K562 (cell line): ENCODE measurements around the gene TDRKH. TPM values are rescaled to one million over a fixed set of nuclear protein-coding genes. Genes with fewer than 3 reads are reported as not detected.
A peak's percentile ranks its signal among the peaks of the same experiment; 100 is the strongest.

Source experiments
- BCLAF1 ChIP-seq, 2 experiments: fragments of 450-650 bp in 1 of 2; IDR thresholded peaks; 2 replicates each; pipeline ENCODE4 v1.6.1; 2011 to 2017; ENCODE audit warnings: low read depth in 2 of 2, antibody characterized with exemption in 1 of 2, borderline replicate concordance in 1 of 2, low read length in 1 of 2, mild to moderate bottlenecking in 1 of 2, mixed read lengths in 1 of 2; ENCODE audit not compliant: control insufficient read depth in 1 of 2
- BCOR ChIP-seq: fragments of 450-650 bp; IDR thresholded peaks from 2 replicates; pipeline ENCODE4 v1.6.1; 2016
- BRCA1 ChIP-seq, 2 experiments: fragments of 450-650 bp in 1 of 2; sonication (generic) in 1 of 2; formaldehyde crosslinking in 1 of 2; IDR thresholded peaks; 2 replicates each; pipeline versions ENCODE4 v1.5.0 to v1.6.1; 2017 to 2020; ENCODE audit warnings: mild to moderate bottlenecking in 1 of 2, missing genetic modification reagents in 1 of 2
- CBX2 ChIP-seq: fragments of 200-600 bp; sonication (generic); IDR thresholded peaks from one replicate; pipeline ENCODE4 v1.6.1; 2012; ENCODE audit warnings: mild to moderate bottlenecking, low read length, inconsistent platforms; ENCODE audit not compliant: insufficient read depth, poor library complexity, severe bottlenecking
- KDM5B ChIP-seq: fragments of 200-600 bp; sonication (generic); IDR thresholded peaks from 2 replicates; pipeline ENCODE4 v1.6.1; 2012; ENCODE audit warnings: low read depth, mild to moderate bottlenecking, moderate library complexity, low read length, control low read depth, inconsistent platforms; ENCODE audit not compliant: insufficient replicate concordance
- LEF1 ChIP-seq: fragments of 450-650 bp; IDR thresholded peaks from 2 replicates; pipeline ENCODE4 v1.6.1; 2016; ENCODE audit warnings: mild to moderate bottlenecking
- PHF20 ChIP-seq: fragments of 450-650 bp; IDR thresholded peaks from 2 replicates; pipeline ENCODE4 v1.6.1; 2018; ENCODE audit not compliant: partially characterized antibody
- PRPF4 ChIP-seq: fragments of 200-400 bp; formaldehyde crosslinking; IDR thresholded peaks from one replicate; pipeline ENCODE4 v1.6.1; 2017; ENCODE audit warnings: low read length, low read depth, mild to moderate bottlenecking; ENCODE audit not compliant: insufficient read depth, poor library complexity, severe bottlenecking
- YY1 ChIP-seq, 3 experiments: IDR thresholded peaks; 2 replicates each; pipeline ENCODE4 v1.6.1; 2011; ENCODE audit warnings: low read length in 2 of 3, mild to moderate bottlenecking in 2 of 3, moderate library complexity in 2 of 3, borderline replicate concordance in 1 of 3, control low read depth in 1 of 3, low read depth in 1 of 3; ENCODE audit not compliant: insufficient read depth in 3 of 3, insufficient replicate concordance in 2 of 3, control insufficient read depth in 1 of 3, insufficient read length in 1 of 3; ENCODE audit errors: extremely low read depth in 1 of 3
- ZNF551 ChIP-seq: fragments of 250-450 bp; sonication (Bioruptor Pico); IDR thresholded peaks from 2 replicates; pipeline ENCODE4 v1.5.0; 2021; ENCODE audit warnings: mild to moderate bottlenecking, moderate library complexity
- polyA plus RNA-seq, 8 experiments: library from polyadenylated mRNA; depleted of rRNA in 4 of 8; stranded (reverse) in 5 of 8; unstranded in 3 of 8; fragments of >200 nt; fragmentation: Nextera tagmentation in 2 of 8; fragmentation: Illumina TruSeq in 1 of 8; extraction: Ambion mirVana in 2 of 8; extraction: Trizol in 1 of 8; gene quantifications; 2 replicates each; pipeline versions ENCODE4 v1.2.1 to v1.2.3, GENCODE V29; 2011 to 2014; ENCODE audit warnings: inconsistent platforms in 1 of 8, missing spikeins in 1 of 8
- total RNA-seq, 7 experiments: library from RNA; depleted of rRNA in 6 of 7; stranded (reverse); fragments of >200 nt in 6 of 7; fragmentation: Illumina TruSeq in 2 of 7; extraction: Trizol in 2 of 7; gene quantifications; 2 replicates each; pipeline versions ENCODE4 v1.2.1 to v1.2.3, GENCODE V29; 2011 to 2021; ENCODE audit warnings: low replicate concordance in 1 of 7
- TF ChIP-seq, protein P1 (sequence below), 2 experiments: fragments of 450-650 bp in 1 of 2; sonication (generic) in 1 of 2; formaldehyde crosslinking in 1 of 2; IDR thresholded peaks; 2 replicates each; pipeline versions ENCODE4 v1.7.1 to v1.9.0; 2016 to 2022; ENCODE audit warnings: inconsistent platforms in 1 of 2, mild to moderate bottlenecking in 1 of 2, missing genetic modification reagents in 1 of 2

TDRKH gene
- total and polyA plus RNA-seq, 9 of the 15 experiments (the other 6 are each of a cell fraction or from before 2014, with no cell fraction given), result 4.3 to 21.3 (median 8.4) TPM

DNA sequence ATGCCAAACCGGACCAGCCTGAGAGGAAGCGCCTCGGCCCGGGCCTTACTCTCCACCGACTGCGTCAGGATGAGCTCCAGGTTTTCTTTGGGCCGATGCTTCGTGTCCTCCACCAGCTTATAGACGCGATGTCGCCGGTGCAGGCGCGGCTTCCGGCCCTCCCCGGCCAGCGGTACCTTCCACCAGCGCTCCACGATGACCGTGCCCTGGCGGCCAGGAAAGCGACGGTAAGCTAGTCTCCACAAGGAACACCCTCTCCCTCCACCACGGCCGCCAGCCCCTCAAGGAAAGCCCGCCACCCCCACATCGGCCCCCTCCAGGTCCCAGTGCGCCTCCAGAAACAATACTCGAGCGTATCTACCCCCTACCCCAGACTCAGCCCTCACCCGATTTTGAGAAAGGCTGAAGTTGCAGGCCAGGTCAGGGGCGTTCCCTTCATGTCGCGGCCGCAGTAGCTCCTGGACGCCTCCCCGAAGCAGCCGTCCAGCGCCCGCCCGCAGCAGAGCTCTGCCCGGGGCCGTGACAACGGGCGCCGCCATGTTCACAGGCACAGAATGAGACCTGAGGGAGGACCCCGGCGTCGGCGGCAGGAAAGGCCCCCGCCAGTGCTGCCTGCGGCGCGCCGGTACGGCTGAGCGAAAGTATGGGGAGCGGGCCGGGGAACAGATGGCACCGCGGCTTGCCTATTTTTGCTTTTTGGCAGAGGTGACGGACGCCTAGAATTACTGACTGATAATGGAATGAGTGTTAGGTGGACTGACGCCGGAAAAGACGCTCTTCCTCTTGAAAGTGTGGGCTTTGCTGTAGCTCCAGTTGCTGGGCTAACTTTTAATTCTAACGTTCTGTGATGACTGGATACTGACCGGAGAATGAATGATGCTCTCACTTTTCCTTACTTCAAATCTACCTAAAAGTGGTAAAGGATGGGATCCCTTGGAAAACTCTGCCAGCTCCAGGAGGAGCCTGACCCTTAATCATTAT lies 27.1 kb downstream of the TDRKH start, which contains the start of gene MRPL9 (continued):
- TF ChIP-seq, protein P1, sequence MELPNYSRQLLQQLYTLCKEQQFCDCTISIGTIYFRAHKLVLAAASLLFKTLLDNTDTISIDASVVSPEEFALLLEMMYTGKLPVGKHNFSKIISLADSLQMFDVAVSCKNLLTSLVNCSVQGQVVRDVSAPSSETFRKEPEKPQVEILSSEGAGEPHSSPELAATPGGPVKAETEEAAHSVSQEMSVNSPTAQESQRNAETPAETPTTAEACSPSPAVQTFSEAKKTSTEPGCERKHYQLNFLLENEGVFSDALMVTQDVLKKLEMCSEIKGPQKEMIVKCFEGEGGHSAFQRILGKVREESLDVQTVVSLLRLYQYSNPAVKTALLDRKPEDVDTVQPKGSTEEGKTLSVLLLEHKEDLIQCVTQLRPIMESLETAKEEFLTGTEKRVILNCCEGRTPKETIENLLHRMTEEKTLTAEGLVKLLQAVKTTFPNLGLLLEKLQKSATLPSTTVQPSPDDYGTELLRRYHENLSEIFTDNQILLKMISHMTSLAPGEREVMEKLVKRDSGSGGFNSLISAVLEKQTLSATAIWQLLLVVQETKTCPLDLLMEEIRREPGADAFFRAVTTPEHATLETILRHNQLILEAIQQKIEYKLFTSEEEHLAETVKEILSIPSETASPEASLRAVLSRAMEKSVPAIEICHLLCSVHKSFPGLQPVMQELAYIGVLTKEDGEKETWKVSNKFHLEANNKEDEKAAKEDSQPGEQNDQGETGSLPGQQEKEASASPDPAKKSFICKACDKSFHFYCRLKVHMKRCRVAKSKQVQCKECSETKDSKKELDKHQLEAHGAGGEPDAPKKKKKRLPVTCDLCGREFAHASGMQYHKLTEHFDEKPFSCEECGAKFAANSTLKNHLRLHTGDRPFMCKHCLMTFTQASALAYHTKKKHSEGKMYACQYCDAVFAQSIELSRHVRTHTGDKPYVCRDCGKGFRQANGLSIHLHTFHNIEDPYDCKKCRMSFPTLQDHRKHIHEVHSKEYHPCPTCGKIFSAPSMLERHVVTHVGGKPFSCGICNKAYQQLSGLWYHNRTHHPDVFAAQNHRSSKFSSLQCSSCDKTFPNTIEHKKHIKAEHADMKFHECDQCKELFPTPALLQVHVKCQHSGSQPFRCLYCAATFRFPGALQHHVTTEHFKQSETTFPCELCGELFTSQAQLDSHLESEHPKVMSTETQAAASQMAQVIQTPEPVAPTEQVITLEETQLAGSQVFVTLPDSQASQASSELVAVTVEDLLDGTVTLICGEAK (IDR thresholded peaks at IDR 0.05), result peak; percentile 40; the same call in 1 of the 2 replicates
- TF ChIP-seq, protein P1 (CRISPR knock-in tag; IDR thresholded peaks at IDR 0.05), result no peak
- TF ChIP-seq BCOR, result no peak
- TF ChIP-seq LEF1, result no peak
- peak; percentile 78 for TF ChIP-seq KDM5B
- no peak for TF ChIP-seq ZNF551
- no peak for TF ChIP-seq CBX2
- TF ChIP-seq BRCA1 (IDR thresholded peaks at IDR 0.05), result no peak
- no peak for TF ChIP-seq BRCA1 (CRISPR knock-in tag; IDR thresholded peaks at IDR 0.05)
- TF ChIP-seq PRPF4, result peak; percentile 56
- 0 out of 4 replicates have a peak, but pooled peaks of 1 of the 2 experiments have one; percentile 25 for TF ChIP-seq BCLAF1 (IDR thresholded peaks at IDR 0.05; ENCODE audit: borderline replicate concordance in 1 of 2, control insufficient read depth in 1 of 2, low read depth in 2 of 2, low read length in 1 of 2)
- TF ChIP-seq YY1 (IDR thresholded peaks at IDR 0.05; ENCODE audit: borderline replicate concordance in 1 of 3, control insufficient read depth in 1 of 3, extremely low read depth in 1 of 3, insufficient read depth in 3 of 3, insufficient read length in 1 of 3, insufficient replicate concordance in 2 of 3, low read depth in 1 of 3, low read length in 2 of 3), result peak; percentile 88 to 98 (median 96)
- peak; percentile 99 for TF ChIP-seq PHF20
